Measurements from ENCODE around the gene FNTB. TPM values are rescaled to one million over a fixed set of nuclear protein-coding genes. Genes with fewer than 3 reads are reported as not detected.

FNTB gene
- total and polyA plus RNA-seq, 2 experiments from 2014 or later, result 8.6 to 12.5 TPM

- TF ChIP-seq REST (IDR thresholded peaks at IDR 0.05; ENCODE audit: unreplicated experiment) (no peak), STAT1 (IDR thresholded peaks at IDR 0.05; ENCODE audit: unreplicated experiment) (no peak), JUNB (IDR thresholded peaks at IDR 0.05; ENCODE audit: unreplicated experiment) (no peak)
Measured at GRCh38 chr14:65069874-65070413, 83.2 kb downstream of the FNTB start (continued).

GRCh38 chr14:65070471-65070976, 83.8 kb downstream of the FNTB start:
- Histone ChIP-seq H4K20me1 (replicated peaks; ENCODE audit: insufficient read depth) (peaks cover 4% of the 10 kb centered on the region; the same call in 1 of the 2 replicates), H3K4me2 (no peak overlapping the region), H3K4me1 (ENCODE audit: insufficient read depth) (no peaks in the 10 kb centered on the region), H3F3A (replicated peaks; ENCODE audit: low read depth) (no peaks in the 10 kb centered on the region), H3K79me2 (replicated peaks; ENCODE audit: insufficient read depth) (no peaks in the 10 kb centered on the region), H3K4me3 (no peak overlapping the region), H3K36me3 (ENCODE audit: insufficient read depth) (no peaks in the 10 kb centered on the region), H2AFZ (no peak overlapping the region), H3K27me3 (ENCODE audit: insufficient read depth) (no peaks in the 10 kb centered on the region), H3K9me2 (ENCODE audit: insufficient read depth) (no peaks in the 10 kb centered on the region), H3K27ac (ENCODE audit: low read depth) (0 out of 2 replicates have a peak overlapping the region, but pooled peaks have one; percentile 26)
- Mint-ChIP-seq H3K9me3 (no peaks in the 10 kb centered on the region), H3K4me1 (no peaks in the 10 kb centered on the region; the same call in 2 of the 3 replicates), H3K27ac (no peak overlapping the region), H3K4me3 (no peak overlapping the region), H3K36me3 (ENCODE audit: low read depth) (peaks cover 25% of the 10 kb centered on the region), H3K27me3 (ENCODE audit: insufficient read depth, low read depth, poor library complexity) (peaks cover 4% of the 10 kb centered on the region)
- no peak for DNase-seq (ENCODE audit: low spot score)
- ATAC-seq, result no peak
- TF ChIP-seq STAT1 (IDR thresholded peaks at IDR 0.05; ENCODE audit: unreplicated experiment) (no peak), CTCF (conservative IDR thresholded peaks at IDR 0.05; ENCODE audit: low read depth in 2 of 2) (no peak), ZNF462 (CRISPR knock-in tag; IDR thresholded peaks at IDR 0.05) (no peak), EZH2 (IDR thresholded peaks at IDR 0.05; ENCODE audit: low read depth, unreplicated experiment) (no peak), CREB1 (CRISPR knock-in tag; IDR thresholded peaks at IDR 0.05; ENCODE audit: low read depth) (no peak), ETS1 (IDR thresholded peaks at IDR 0.05) (no peak), ZNF114 (CRISPR knock-in tag; IDR thresholded peaks at IDR 0.05) (no peak), EZH2phosphoT487 (IDR thresholded peaks at IDR 0.05; ENCODE audit: unreplicated experiment) (no peak), ZNF331 (CRISPR knock-in tag; IDR thresholded peaks at IDR 0.05; ENCODE audit: low read depth) (no peak)

Data from GM23338 (cell line).